ENCODE data around the gene PLEKHF1. TPM values are rescaled to one million over a fixed set of nuclear protein-coding genes. Genes with fewer than 3 reads are reported as not detected.
"Not testable (repeated sequence)": the region's sequence is repeated elsewhere in the genome, so short reads cannot be mapped to it uniquely, and the experiment has no call there.

The PLEKHF1 gene
- total and polyA plus RNA-seq, 2 experiments from 2014 or later, result 10.1 to 25.1 TPM

GRCh38 chr19:29706635-29707034 is 41.4 kb downstream of the PLEKHF1 start (continued):
- no peak for TF ChIP-seq ETS1 (IDR thresholded peaks at IDR 0.05)
- no peak for TF ChIP-seq EZH2phosphoT487 (IDR thresholded peaks at IDR 0.05; ENCODE audit: unreplicated experiment)
- TF ChIP-seq JUNB (IDR thresholded peaks at IDR 0.05; ENCODE audit: unreplicated experiment), result no peak
- no peak for TF ChIP-seq CTCF (conservative IDR thresholded peaks at IDR 0.05; ENCODE audit: low read depth in 2 of 2)
- no peak for TF ChIP-seq STAT1 (IDR thresholded peaks at IDR 0.05; ENCODE audit: unreplicated experiment)
- TF ChIP-seq NANOG (IDR thresholded peaks at IDR 0.05; ENCODE audit: borderline replicate concordance), result no peak

- Histone ChIP-seq H3K27ac (ENCODE audit: low read depth) (no peak overlapping the region), H3K4me3 (no peak overlapping the region), H3F3A (replicated peaks; ENCODE audit: low read depth) (no peaks in the 10 kb centered on the region), H3K79me2 (replicated peaks; ENCODE audit: insufficient read depth) (peaks cover 11% of the 10 kb centered on the region; the same call in 1 of the 2 replicates), H3K36me3 (ENCODE audit: insufficient read depth) (no peaks in the 10 kb centered on the region), H3K27me3 (ENCODE audit: insufficient read depth) (no peaks in the 10 kb centered on the region), H3K4me2 (no peak overlapping the region), H3K9me2 (ENCODE audit: insufficient read depth) (no peaks in the 10 kb centered on the region), H3K4me1 (ENCODE audit: insufficient read depth) (peaks cover 10% of the 10 kb centered on the region), H2AFZ (no peak overlapping the region), H4K20me1 (replicated peaks; ENCODE audit: insufficient read depth) (no peaks in the 10 kb centered on the region)
- H3K36me3 Mint-ChIP-seq (ENCODE audit: low read depth), result no peaks in the 10 kb centered on the region
- DNase-seq (ENCODE audit: low spot score), result no peak
- H3K4me1 Mint-ChIP-seq, result peaks cover 12% of the 10 kb centered on the region
- H3K27ac Mint-ChIP-seq, result no peak overlapping the region
- H3K4me3 Mint-ChIP-seq, result no peak overlapping the region
- H3K27me3 Mint-ChIP-seq (ENCODE audit: insufficient read depth, low read depth, poor library complexity), result peaks cover 3% of the 10 kb centered on the region
- ATAC-seq, result no peak
- TF ChIP-seq JUNB (IDR thresholded peaks at IDR 0.05; ENCODE audit: unreplicated experiment), result no peak
- H3K9me3 Mint-ChIP-seq, result no peaks in the 10 kb centered on the region; the same call in 2 of the 3 replicates
These were observed 43.5 kb downstream of the PLEKHF1 start for GRCh38 chr19:29708554-29709439.

- Histone ChIP-seq H3K79me2 (replicated peaks; ENCODE audit: insufficient read depth) (peaks cover 11% of the 10 kb centered on the region; the same call in 1 of the 2 replicates), H3K4me1 (ENCODE audit: insufficient read depth) (peaks cover 15% of the 10 kb centered on the region)
- not testable (repeated sequence) for H3F3A ChIP-seq (replicated peaks; ENCODE audit: low read depth); H3K27me3 ChIP-seq (ENCODE audit: insufficient read depth); H3K4me3 Mint-ChIP-seq; H3K27ac ChIP-seq (ENCODE audit: low read depth); H3K27ac Mint-ChIP-seq; H3K27me3 Mint-ChIP-seq (ENCODE audit: insufficient read depth, low read depth, poor library complexity); DNase-seq (ENCODE audit: low spot score); H4K20me1 ChIP-seq (replicated peaks; ENCODE audit: insufficient read depth); H3K36me3 ChIP-seq (ENCODE audit: insufficient read depth); H3K36me3 Mint-ChIP-seq (ENCODE audit: low read depth); H3K9me2 ChIP-seq (ENCODE audit: insufficient read depth); H3K4me2 ChIP-seq; ATAC-seq; H3K9me3 Mint-ChIP-seq; H3K4me3 ChIP-seq; H2AFZ ChIP-seq
- peaks cover 16% of the 10 kb centered on the region for H3K4me1 Mint-ChIP-seq
These were observed 44.2 kb downstream of the PLEKHF1 start for GRCh38 chr19:29709440-29709798.

Measured in GM23338 (cell line).